GM12878 (cell line): ENCODE data around the gene RPL27. TPM values are rescaled to one million over a fixed set of nuclear protein-coding genes. Genes with fewer than 3 reads are reported as not detected.

Experiments
- ATAC-seq: fragments of 200-7000 bp; cut with Tn5 transposase; 3 replicates; pipeline ENCODE4 v1.9.1; 2020; ENCODE audit warnings: mild to moderate bottlenecking, moderate library complexity
- BruUV-seq: library from RNA; stranded (reverse); fragments of 400-500 nt; replicated peaks from 2 replicates; lab custom pipeline; 2021; lab: Mats Ljungman, UMichigan
- CTCF ChIA-PET: fragments of 300-600 bp; sonication (Branson Sonifier 250); formaldehyde crosslinking; extraction: SDS; loops from one replicate; lab custom pipeline; 2021; ENCODE audit warnings: inconsistent platforms; lab: Yijun Ruan, JAX
- POLR2A ChIA-PET: fragments of 350-600 bp; formaldehyde crosslinking; extraction: SDS; loops from one replicate; lab custom pipeline; 2021; ENCODE audit warnings: inconsistent platforms; lab: Charles Lee
- RAD21 ChIA-PET: fragments of 300-600 bp; sonication (Branson Sonifier 250); formaldehyde crosslinking; loops from one replicate; lab custom pipeline; 2023; ENCODE audit warnings: antibody characterized with exemption; ENCODE audit not compliant: unreplicated experiment; lab: Charles Lee
- SMC1A ChIA-PET: fragments of 300-600 bp; sonication (Branson Sonifier 250); formaldehyde crosslinking; loops from one replicate; lab custom pipeline; 2023; ENCODE audit not compliant: unreplicated experiment, uncharacterized antibody; lab: Charles Lee
- DNase-seq: peaks from one replicate; pipeline ENCODE4 v3.0.0-alpha.2; 2011; ENCODE audit warnings: low read depth, low spot score
- FAIRE-seq: peaks from 3 replicates; lab custom pipeline; 2011; peaks lifted over from hg19 to GRCh38; lab: Jason Lieb, UNC
- H2AFZ ChIP-seq: 2 replicates; pipeline ENCODE4 v1.6.0; 2011; ENCODE audit warnings: low read depth, low read length, control low read depth; ENCODE audit not compliant: control insufficient read depth
- H3K27ac ChIP-seq: 2 replicates; pipeline ENCODE4 v1.5.1; 2011; ENCODE audit warnings: control low read depth; ENCODE audit not compliant: control insufficient read depth, insufficient read depth
- H3K27me3 ChIP-seq, 2 experiments: replicated peaks in 1 of 2; 2 replicates each; pipeline versions ENCODE4 v1.6.0 to v1.6.1; 2011; ENCODE audit warnings: low read length in 1 of 2; ENCODE audit not compliant: control insufficient read depth in 2 of 2, insufficient read depth in 2 of 2
- H3K36me3 ChIP-seq, 2 experiments: 2 replicates each; pipeline ENCODE4 v1.5.1; 2011; ENCODE audit warnings: low read length in 1 of 2; ENCODE audit not compliant: control insufficient read depth in 2 of 2, insufficient read depth in 2 of 2
- H3K4me1 ChIP-seq: 2 replicates; pipeline ENCODE4 v1.6.1; 2011; ENCODE audit warnings: mild to moderate bottlenecking, low read length, moderate library complexity, mixed read lengths; ENCODE audit not compliant: control insufficient read depth, insufficient read depth
- H3K4me2 ChIP-seq: 2 replicates; pipeline ENCODE4 v1.6.0; 2011; ENCODE audit warnings: control low read depth; ENCODE audit not compliant: control insufficient read depth, insufficient read depth
- H3K4me3 ChIP-seq: fragments of 200-600 bp; sonication (generic); 2 replicates; pipeline ENCODE4 v1.5.1; 2016
- H3K79me2 ChIP-seq: 2 replicates; pipeline ENCODE4 v1.6.0; 2011; ENCODE audit warnings: low read length; ENCODE audit not compliant: control insufficient read depth, insufficient read depth
- H3K9ac ChIP-seq: 2 replicates; pipeline ENCODE4 v1.8.0; 2011; ENCODE audit warnings: low read length, control low read depth, mixed read lengths; ENCODE audit not compliant: control insufficient read depth, insufficient read depth
- H3K9me3 ChIP-seq: replicated peaks from 3 replicates; pipeline ENCODE4 v1.5.1; 2011; ENCODE audit warnings: mild to moderate bottlenecking, low read length; ENCODE audit not compliant: control insufficient read depth, insufficient read depth
- H4K20me1 ChIP-seq: 2 replicates; pipeline ENCODE4 v1.6.0; 2011; ENCODE audit not compliant: control insufficient read depth, insufficient read depth
- BACH1 ChIP-seq: fragments of 450-650 bp; IDR thresholded peaks from 2 replicates; pipeline ENCODE4 v1.6.1; 2017; ENCODE audit warnings: mild to moderate bottlenecking, borderline replicate concordance
- BCLAF1 ChIP-seq: fragments of 450-650 bp; IDR thresholded peaks from 2 replicates; pipeline ENCODE4 v1.6.1; 2017; ENCODE audit warnings: antibody characterized with exemption, mild to moderate bottlenecking, moderate library complexity
- CBX5 ChIP-seq: sonication (generic); IDR thresholded peaks from 2 replicates; pipeline ENCODE4 v1.6.1; 2016; ENCODE audit warnings: low read depth, moderate library complexity, mild to moderate bottlenecking, inconsistent platforms
- ELK1 ChIP-seq: IDR thresholded peaks from 2 replicates; pipeline ENCODE4 v1.6.1; 2012; ENCODE audit warnings: low read depth, low read length, improper control_type of control experiment
- EP300 ChIP-seq, 2 experiments: fragments of 150-350 bp in 1 of 2; IDR thresholded peaks; 2 replicates each; pipeline ENCODE4 v1.6.1; 2011 to 2012; ENCODE audit warnings: low read depth in 2 of 2, low read length in 2 of 2, borderline replicate concordance in 1 of 2, improper control_type of control experiment in 1 of 2, inconsistent platforms in 1 of 2; ENCODE audit not compliant: control insufficient read depth in 1 of 2
- IRF3 ChIP-seq: fragments of 450-650 bp; IDR thresholded peaks from 2 replicates; pipeline ENCODE4 v1.6.1; 2014; ENCODE audit warnings: mild to moderate bottlenecking
- KLF5 ChIP-seq: fragments of 450-650 bp; IDR thresholded peaks from 2 replicates; pipeline ENCODE4 v1.6.1; 2014; ENCODE audit warnings: mild to moderate bottlenecking; ENCODE audit not compliant: partially characterized antibody
- MEF2A ChIP-seq: IDR thresholded peaks from 2 replicates; pipeline ENCODE4 v1.6.1; 2011; ENCODE audit warnings: low read depth, mild to moderate bottlenecking, low read length, moderate library complexity; ENCODE audit not compliant: insufficient read depth
- MYB ChIP-seq: fragments of 150-350 bp; IDR thresholded peaks from 2 replicates; pipeline ENCODE4 v1.6.1; 2014; ENCODE audit warnings: mild to moderate bottlenecking, low read depth, low read length, borderline replicate concordance
- PAX5 ChIP-seq: IDR thresholded peaks from 2 replicates; pipeline ENCODE4 v1.6.1; 2011; ENCODE audit warnings: low read depth, low read length, borderline replicate concordance
- PML ChIP-seq: IDR thresholded peaks from 2 replicates; pipeline ENCODE4 v1.6.1; 2012; ENCODE audit warnings: low read length, inconsistent platforms
- POLR2AphosphoS5 ChIP-seq: IDR thresholded peaks from 2 replicates; pipeline ENCODE4 v1.6.1; 2011; ENCODE audit warnings: mild to moderate bottlenecking, low read length, inconsistent platforms
- RAD21 ChIP-seq: IDR thresholded peaks from 2 replicates; pipeline ENCODE4 v1.6.1; 2011; ENCODE audit warnings: mild to moderate bottlenecking, low read depth, low read length, moderate library complexity; ENCODE audit not compliant: insufficient read depth
- SMC3 ChIP-seq: IDR thresholded peaks from 2 replicates; pipeline ENCODE4 v1.6.1; 2011; ENCODE audit warnings: low read length, improper control_type of control experiment, borderline replicate concordance
- SP1 ChIP-seq: IDR thresholded peaks from one replicate; pipeline ENCODE4 v1.6.1; 2011; ENCODE audit warnings: low read depth, low read length
- SRF ChIP-seq, 2 experiments: IDR thresholded peaks; 2 replicates each; pipeline ENCODE4 v1.6.1; 2011; ENCODE audit warnings: low read depth in 2 of 2, low read length in 2 of 2, mild to moderate bottlenecking in 1 of 2, moderate library complexity in 1 of 2
- TCF7 ChIP-seq: IDR thresholded peaks from 2 replicates; pipeline ENCODE4 v1.6.1; 2014; ENCODE audit warnings: antibody characterized with exemption, borderline replicate concordance
- WRNIP1 ChIP-seq: IDR thresholded peaks from 2 replicates; pipeline ENCODE4 v1.6.1; 2011; ENCODE audit warnings: low read depth, low read length, improper control_type of control experiment, borderline replicate concordance
- ZBTB33 ChIP-seq: fragments of 450-650 bp; IDR thresholded peaks from 2 replicates; pipeline ENCODE4 v1.6.1; 2017; ENCODE audit warnings: mild to moderate bottlenecking
- WGBS: methylation state at CpG from one replicate; pipeline ENCODE4 v1.1.6; 2016; ENCODE audit warnings: low lambda C conversion rate; ENCODE audit not compliant: insufficient replicate concordance, insufficient coverage; ENCODE audit errors: missing lambda C conversion rate; 5-methylcytosine and 5-hydroxymethylcytosine counted together
- in situ Hi-C: fragments of 300-500 bp; cut with MboI; formaldehyde crosslinking; loops from 9 replicates; pipeline ENCODE4 v1.14.3; 2018; ENCODE audit warnings: mixed read lengths
- intact Hi-C: fragments of 100-400 bp; cut with micrococcal nuclease; formaldehyde crosslinking; loops from one replicate; pipeline ENCODE4 v1.14.2; 2022; ENCODE audit not compliant: unreplicated experiment
- polyA plus RNA-seq, 11 experiments: library from polyadenylated mRNA; depleted of rRNA in 4 of 11; unstranded in 6 of 11; stranded (reverse) in 5 of 11; fragments of >200 nt; fragmentation: Nextera tagmentation in 4 of 11; fragmentation: Illumina TruSeq in 1 of 11; extraction: Ambion mirVana in 4 of 11; extraction: Trizol in 1 of 11; gene quantifications; 1 replicate in 1 of 11; 2 replicates in 10 of 11; pipeline versions ENCODE4 v1.2.1 to v1.2.3, GENCODE V29; 2011 to 2016; ENCODE audit warnings: inconsistent platforms in 2 of 11, missing spikeins in 2 of 11, low read depth in 1 of 11
- total RNA-seq, 4 experiments: library from RNA; depleted of rRNA in 3 of 4; stranded (reverse); fragments of >200 nt in 3 of 4; fragmentation: Illumina TruSeq in 1 of 4; extraction: Trizol in 1 of 4; gene quantifications; 2 replicates each; pipeline versions ENCODE4 v1.2.1 to v1.2.3, GENCODE V29; 2013 to 2021

RPL27 gene
- total and polyA plus RNA-seq, 10 of the 15 experiments (the other 5 are each of a cell fraction or from before 2014, with no cell fraction given): 1,748 to 6,934 (median 3,779) TPM

- ATAC-seq (no peak), DNase-seq (no peak), FAIRE-seq (no peak)
- no peaks in the 10 kb centered on the region for H3K27me3 ChIP-seq
- POLR2A ChIA-PET: interaction anchor here (1.2 kb wide), 1 partner anchor 15 kb away, joined by 4 read pairs; the partner anchor contains the start of gene RPL27
- H3K4me2 ChIP-seq: no peak overlapping the region
- CTCF ChIA-PET: no interaction called here
- no peaks in the 10 kb centered on the region for H4K20me1 ChIP-seq
- no TSS peak for BruUV-seq
- H3K4me3 ChIP-seq: no peak overlapping the region
- H3K27ac ChIP-seq: no peak overlapping the region
- no peaks in the 10 kb centered on the region for H3K9me3 ChIP-seq
- H2AFZ ChIP-seq: no peak overlapping the region
- peaks cover 14% of the 10 kb centered on the region for H3K79me2 ChIP-seq
- in situ Hi-C loops (loop anchor here (5.0 kb wide), 1 partner anchor 324 kb away; no protein-coding TSS in a partner anchor), intact Hi-C loops (no loop called here)
- SMC1A ChIA-PET: interaction anchor here (0.7 kb wide), 1 partner anchor 11 kb away, joined by 3 read pairs; no protein-coding TSS in a partner anchor
- RAD21 ChIA-PET: no interaction called here
- no peak for TF ChIP-seq ZBTB33
- TF ChIP-seq SP1: no peak
- no peak for TF ChIP-seq WRNIP1
- TF ChIP-seq POLR2AphosphoS5: no peak
- no peak for TF ChIP-seq IRF3
- no peak for TF ChIP-seq PAX5
- TF ChIP-seq BCLAF1: no peak
- TF ChIP-seq KLF5: no peak
- no peak for TF ChIP-seq SRF (IDR thresholded peaks at IDR 0.05; ENCODE audit: low read depth in 2 of 2, low read length in 2 of 2)
- no peak for TF ChIP-seq ELK1
- TF ChIP-seq CBX5: no peak
- TF ChIP-seq MYB: no peak
- TF ChIP-seq BACH1: no peak
- TF ChIP-seq TCF7: no peak
- TF ChIP-seq EP300 (IDR thresholded peaks at IDR 0.05; ENCODE audit: borderline replicate concordance in 1 of 2, control insufficient read depth in 1 of 2, low read depth in 2 of 2, low read length in 2 of 2): no peak
- TF ChIP-seq PML: no peak
- TF ChIP-seq RAD21: no peak
- no peak for TF ChIP-seq MEF2A
- no peak for TF ChIP-seq SMC3
- no peak overlapping the region for H3K9ac ChIP-seq
- 95% methylated on average over 8 of the region's 8 CpGs for WGBS
- peaks cover 8% of the 10 kb centered on the region for H3K4me1 ChIP-seq
- peaks cover 8 to 21% of the 10 kb centered on the region in 2 experiments for H3K36me3 ChIP-seq
Observed at GRCh38 chr17:43013296-43013695, 15.1 kb downstream of the RPL27 start.
